ENCODE measurements around the gene PPP5C. TPM values are rescaled to one million over a fixed set of nuclear protein-coding genes. Genes with fewer than 3 reads are reported as not detected.

PPP5C gene
- total and polyA plus RNA-seq, 9 of the 15 experiments (the other 6 are each of a cell fraction or from before 2014, with no cell fraction given), result 1.9 to 166 (median 108) TPM

DNA sequence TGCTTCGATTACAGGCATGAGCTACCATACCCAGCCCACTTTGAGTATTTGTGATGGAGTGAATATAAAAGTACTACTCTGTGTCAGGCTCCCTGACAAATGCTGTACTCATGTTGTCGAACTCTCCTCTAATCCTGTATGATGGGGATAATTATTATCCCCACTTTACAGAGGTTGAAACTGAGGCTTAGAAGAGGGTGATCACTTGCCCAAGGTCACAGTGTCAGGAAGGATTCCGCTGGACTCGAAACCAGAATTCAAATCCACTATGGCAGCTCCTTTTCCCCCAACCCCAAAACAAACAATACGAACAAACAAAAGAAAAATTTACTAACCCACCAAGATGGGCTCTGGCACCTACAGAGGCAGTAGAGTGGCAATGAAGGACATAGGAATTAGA is 1.7 kb upstream of the PPP5C start:
- Histone ChIP-seq H3K4me3 (no peak overlapping the region), H3K79me2 (ENCODE audit: control insufficient read depth, insufficient read depth, low read length) (peaks cover 33% of the 10 kb centered on the region), H3K4me1 (replicated peaks in 1 of 2; ENCODE audit: control insufficient read depth in 2 of 2, insufficient read depth in 2 of 2, low read length in 2 of 2) (peaks cover 22 to 26% of the 10 kb centered on the region in 2 experiments; a peak in 4 of 5 replicates), H2AFZ (ENCODE audit: low read depth, low read length) (no peak overlapping the region), H3K9me3 (replicated peaks; ENCODE audit: control insufficient read depth, insufficient read depth, low read depth, low read length) (no peaks in the 10 kb centered on the region), H3K9me1 (ENCODE audit: control insufficient read depth, insufficient read depth, low read length) (peaks cover 3% of the 10 kb centered on the region), H3K27me3 (ENCODE audit: control insufficient read depth in 2 of 2, insufficient read depth in 2 of 2, low read length in 2 of 2) (peaks cover 0 to 22% of the 10 kb centered on the region in 2 experiments; a peak in 3 of 5 replicates), H3K36me3 (ENCODE audit: control insufficient read depth, insufficient read depth, low read length) (peaks cover 16% of the 10 kb centered on the region; the same call in 2 of the 3 replicates), H3K9ac (ENCODE audit: insufficient read depth in 1 of 2, low read depth in 2 of 2, low read length in 2 of 2) (no peak overlapping the region), H3K27ac (ENCODE audit: extremely low read depth, low read depth, low read length) (no peak overlapping the region), H3K4me2 (ENCODE audit: insufficient read depth, low read length) (no peak overlapping the region), H4K20me1 (replicated peaks; ENCODE audit: control insufficient read depth, insufficient read depth, low read length) (peaks cover 5% of the 10 kb centered on the region; the same call in 1 of the 2 replicates)
- TF ChIP-seq CREBBP (IDR thresholded peaks at IDR 0.05; ENCODE audit: low read depth, low read length) (no peak), RBM25 (IDR thresholded peaks at IDR 0.05; ENCODE audit: low read depth, low read length, severe bottlenecking) (peak; percentile 78), BCOR (IDR thresholded peaks at IDR 0.05) (peak; percentile 63), ADNP (tag; IDR thresholded peaks at IDR 0.05) (peak; percentile 31; the same call in 1 of the 2 replicates)
- TF ChIP-seq, protein P1, sequence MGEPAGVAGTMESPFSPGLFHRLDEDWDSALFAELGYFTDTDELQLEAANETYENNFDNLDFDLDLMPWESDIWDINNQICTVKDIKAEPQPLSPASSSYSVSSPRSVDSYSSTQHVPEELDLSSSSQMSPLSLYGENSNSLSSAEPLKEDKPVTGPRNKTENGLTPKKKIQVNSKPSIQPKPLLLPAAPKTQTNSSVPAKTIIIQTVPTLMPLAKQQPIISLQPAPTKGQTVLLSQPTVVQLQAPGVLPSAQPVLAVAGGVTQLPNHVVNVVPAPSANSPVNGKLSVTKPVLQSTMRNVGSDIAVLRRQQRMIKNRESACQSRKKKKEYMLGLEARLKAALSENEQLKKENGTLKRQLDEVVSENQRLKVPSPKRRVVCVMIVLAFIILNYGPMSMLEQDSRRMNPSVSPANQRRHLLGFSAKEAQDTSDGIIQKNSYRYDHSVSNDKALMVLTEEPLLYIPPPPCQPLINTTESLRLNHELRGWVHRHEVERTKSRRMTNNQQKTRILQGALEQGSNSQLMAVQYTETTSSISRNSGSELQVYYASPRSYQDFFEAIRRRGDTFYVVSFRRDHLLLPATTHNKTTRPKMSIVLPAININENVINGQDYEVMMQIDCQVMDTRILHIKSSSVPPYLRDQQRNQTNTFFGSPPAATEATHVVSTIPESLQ (CRISPR knock-in tag; IDR thresholded peaks at IDR 0.05), result no peak
- TF ChIP-seq, protein P2, sequence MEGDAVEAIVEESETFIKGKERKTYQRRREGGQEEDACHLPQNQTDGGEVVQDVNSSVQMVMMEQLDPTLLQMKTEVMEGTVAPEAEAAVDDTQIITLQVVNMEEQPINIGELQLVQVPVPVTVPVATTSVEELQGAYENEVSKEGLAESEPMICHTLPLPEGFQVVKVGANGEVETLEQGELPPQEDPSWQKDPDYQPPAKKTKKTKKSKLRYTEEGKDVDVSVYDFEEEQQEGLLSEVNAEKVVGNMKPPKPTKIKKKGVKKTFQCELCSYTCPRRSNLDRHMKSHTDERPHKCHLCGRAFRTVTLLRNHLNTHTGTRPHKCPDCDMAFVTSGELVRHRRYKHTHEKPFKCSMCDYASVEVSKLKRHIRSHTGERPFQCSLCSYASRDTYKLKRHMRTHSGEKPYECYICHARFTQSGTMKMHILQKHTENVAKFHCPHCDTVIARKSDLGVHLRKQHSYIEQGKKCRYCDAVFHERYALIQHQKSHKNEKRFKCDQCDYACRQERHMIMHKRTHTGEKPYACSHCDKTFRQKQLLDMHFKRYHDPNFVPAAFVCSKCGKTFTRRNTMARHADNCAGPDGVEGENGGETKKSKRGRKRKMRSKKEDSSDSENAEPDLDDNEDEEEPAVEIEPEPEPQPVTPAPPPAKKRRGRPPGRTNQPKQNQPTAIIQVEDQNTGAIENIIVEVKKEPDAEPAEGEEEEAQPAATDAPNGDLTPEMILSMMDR (IDR thresholded peaks at IDR 0.05 in 2 of 3, conservative IDR thresholded peaks at IDR 0.05 in 1 of 3; ENCODE audit: insufficient read depth in 2 of 3, low read depth in 1 of 3, low read length in 3 of 3), result no peak
- WGBS (ENCODE audit: insufficient coverage, low coverage, missing lambda C conversion rate), result 48% methylated on average over 5 of the region's 5 CpGs
- intact Hi-C loops (cut with micrococcal nuclease) (no loop called here), in situ Hi-C loops (cut with MboI) (no loop called here)
- ATAC-seq (no peak), FAIRE-seq (no peak), DNase-seq (ENCODE audit: extremely low read depth in 1 of 4, low spot score in 3 of 4) (no peak)
- no TSS peak for BruUV-seq (replicated peaks)
- ChIA-PET CTCF (ENCODE audit: low intra/inter-chr PET ratio) (no interaction called here), POLR2A (no interaction called here)
